Right ventricle myocardium superior (tissue), 1 donor: ENCODE results near the gene YDJC. TPM values are rescaled to one million over a fixed set of nuclear protein-coding genes. Genes with fewer than 3 reads are reported as not detected.
"Not testable (repeated sequence)": the region's sequence is repeated elsewhere in the genome, so short reads cannot be mapped to it uniquely, and the experiment has no call there.

Experiments used
- ATAC-seq: fragments of 200-7000 bp; cut with Tn5 transposase; one replicate; pipeline ENCODE4 v1.9.1; 2020; ENCODE audit warnings: mild to moderate bottlenecking; ENCODE audit not compliant: poor library complexity
- DNase-seq: peaks from one replicate; pipeline ENCODE4 v3.0.0-alpha.2; 2020
- intact Hi-C: fragments of 100-400 bp; cut with DNase I; formaldehyde crosslinking; loops from one replicate; pipeline ENCODE4 v1.11.2; 2022
- total RNA-seq: library from RNA; stranded (reverse); fragmentation: NEBNext Ultra II Directional; extraction: Animal tissue kit (Norgen Biotek cat#: 25700); gene quantifications from one replicate; pipeline ENCODE4 v1.2.1, GENCODE V29; 2021
- donor health status: DM: no; HTN: yes; CAD: no; lungs with severe emphysema.

The YDJC gene
- total RNA-seq, 1 donor from 2014 or later: 4.5 TPM

DNA sequence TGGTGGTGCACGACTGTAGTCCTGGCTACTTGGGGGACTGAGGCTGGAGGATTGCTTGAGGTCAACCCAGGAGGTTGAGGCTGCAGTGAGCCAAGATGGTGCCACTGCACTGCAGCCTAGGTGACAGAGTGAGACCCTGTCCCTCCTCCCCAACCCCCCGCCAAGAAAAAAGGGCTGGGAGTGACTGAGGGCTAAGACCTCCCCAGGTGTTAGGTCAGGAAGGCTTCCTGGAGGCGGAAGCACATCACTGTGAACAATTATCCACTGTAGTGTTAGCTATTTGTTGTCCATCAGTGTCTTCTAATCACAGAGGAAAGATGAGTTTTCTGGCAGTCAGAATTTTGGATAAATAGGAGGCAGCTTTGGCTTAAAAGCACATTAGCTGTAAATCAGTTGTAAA is 8.8 kb downstream of the YDJC start:
- intact Hi-C loops: no loop called here
- DNase-seq (no peak), ATAC-seq (no peak)

DNA sequence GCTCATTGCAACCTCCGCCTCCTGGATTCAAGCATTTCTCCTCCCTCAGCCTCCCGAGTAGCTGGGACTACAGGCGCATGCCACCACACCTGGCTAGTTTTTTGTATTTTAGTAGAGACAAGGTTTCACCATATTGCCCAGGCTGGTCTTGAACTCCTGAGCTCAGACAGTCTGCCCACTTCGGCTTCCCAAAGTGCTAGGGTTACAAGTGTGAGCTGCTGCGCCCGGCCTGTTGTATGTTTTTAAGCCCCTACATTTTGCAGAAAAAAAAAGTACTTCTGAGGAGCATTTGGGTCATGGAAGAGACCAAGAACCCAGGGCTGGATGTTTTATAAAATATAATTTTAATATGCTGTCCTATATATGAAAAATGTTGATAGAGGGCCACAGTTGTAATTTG is 12.5 kb downstream of the YDJC start:
- DNase-seq, intact Hi-C loops, ATAC-seq: not testable (repeated sequence)

GRCh38 chr22:21615731-21616130 is 14.1 kb downstream of the YDJC start:
- intact Hi-C loops: no loop called here
- no peak for ATAC-seq
- no peak for DNase-seq

GRCh38 chr22:21613553-21614233 is 16.1 kb downstream of the YDJC start:
- ATAC-seq (no peak), DNase-seq (no peak)
- intact Hi-C loops: no loop called here

DNA sequence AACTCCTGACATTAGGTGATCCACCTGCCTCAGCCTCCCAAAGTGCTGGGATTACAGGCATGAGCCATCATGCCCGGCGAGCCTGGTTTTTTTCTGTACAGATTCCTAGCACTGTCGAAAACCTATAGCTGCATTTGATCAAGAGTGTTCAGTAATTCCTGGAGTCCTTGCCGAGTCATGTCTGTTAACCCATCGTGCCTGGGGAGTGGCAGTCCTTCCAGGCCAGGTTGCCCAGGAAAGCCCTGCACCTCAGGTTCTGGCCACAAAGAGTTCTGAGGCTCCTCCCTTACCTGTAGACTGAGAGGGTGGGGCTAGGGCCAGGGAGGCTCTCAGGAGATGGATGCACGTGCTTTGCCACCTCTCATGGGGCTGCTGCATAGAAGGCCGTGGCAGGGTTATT is 17.0 kb downstream of the YDJC start:
- intact Hi-C loops: no loop called here
- DNase-seq: no peak
- ATAC-seq: no peak

- intact Hi-C loops: no loop called here
- ATAC-seq (no peak), DNase-seq (no peak)
Measured at GRCh38 chr22:21611210-21611977, 18.4 kb downstream of the YDJC start.

DNA sequence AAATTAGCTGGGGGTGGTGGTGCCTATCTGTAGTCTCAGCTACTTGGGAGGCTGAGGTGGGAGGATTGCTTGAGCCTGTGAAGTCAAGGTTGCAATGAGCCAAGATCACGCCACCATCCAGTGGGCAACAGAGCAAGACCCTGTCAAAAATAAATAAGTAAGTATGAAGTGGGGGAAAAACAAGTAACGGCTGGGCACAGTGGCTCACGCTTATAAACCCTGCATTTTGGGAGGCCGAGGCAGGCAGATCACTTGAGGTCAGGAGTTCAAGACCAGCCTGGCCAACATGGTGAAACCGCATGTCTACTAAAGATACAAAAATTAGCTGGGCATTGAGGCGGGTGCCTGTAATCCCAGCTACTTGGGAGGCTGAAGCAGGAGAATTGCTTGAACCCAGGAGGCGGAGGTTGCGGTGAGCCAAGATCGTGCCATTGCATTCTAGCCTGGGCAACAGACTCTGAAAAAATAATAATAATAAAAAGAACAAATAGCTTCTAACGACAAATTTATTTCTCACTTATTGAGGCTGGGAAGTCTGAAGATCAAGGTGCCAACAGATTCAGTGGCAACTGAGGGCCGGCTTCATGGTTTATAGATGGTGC is 20.2 kb downstream of the YDJC start:
- DNase-seq, ATAC-seq, intact Hi-C loops: not testable (repeated sequence)

DNA sequence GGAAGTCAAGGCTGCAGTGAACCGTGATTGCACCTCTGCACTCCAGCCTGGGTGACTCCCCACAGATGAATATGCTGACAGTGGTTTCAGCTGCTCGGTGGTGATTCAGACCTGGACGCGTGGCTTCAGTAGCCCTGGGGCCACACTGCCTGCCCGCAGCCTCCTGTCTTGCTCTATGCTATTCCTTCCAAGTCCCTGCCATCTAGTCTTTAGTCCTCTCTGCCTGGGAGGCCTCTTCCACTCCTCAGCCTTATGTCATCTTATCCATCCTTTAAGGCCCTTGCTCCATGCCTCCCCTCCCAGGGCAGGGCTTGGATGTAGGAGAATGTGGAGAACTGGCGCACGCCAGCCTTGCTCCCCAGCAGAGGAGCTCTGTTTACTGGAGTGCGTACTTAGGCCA is 23.0 kb downstream of the YDJC start:
- intact Hi-C loops: no loop called here
- DNase-seq (no peak), ATAC-seq (no peak)

DNA sequence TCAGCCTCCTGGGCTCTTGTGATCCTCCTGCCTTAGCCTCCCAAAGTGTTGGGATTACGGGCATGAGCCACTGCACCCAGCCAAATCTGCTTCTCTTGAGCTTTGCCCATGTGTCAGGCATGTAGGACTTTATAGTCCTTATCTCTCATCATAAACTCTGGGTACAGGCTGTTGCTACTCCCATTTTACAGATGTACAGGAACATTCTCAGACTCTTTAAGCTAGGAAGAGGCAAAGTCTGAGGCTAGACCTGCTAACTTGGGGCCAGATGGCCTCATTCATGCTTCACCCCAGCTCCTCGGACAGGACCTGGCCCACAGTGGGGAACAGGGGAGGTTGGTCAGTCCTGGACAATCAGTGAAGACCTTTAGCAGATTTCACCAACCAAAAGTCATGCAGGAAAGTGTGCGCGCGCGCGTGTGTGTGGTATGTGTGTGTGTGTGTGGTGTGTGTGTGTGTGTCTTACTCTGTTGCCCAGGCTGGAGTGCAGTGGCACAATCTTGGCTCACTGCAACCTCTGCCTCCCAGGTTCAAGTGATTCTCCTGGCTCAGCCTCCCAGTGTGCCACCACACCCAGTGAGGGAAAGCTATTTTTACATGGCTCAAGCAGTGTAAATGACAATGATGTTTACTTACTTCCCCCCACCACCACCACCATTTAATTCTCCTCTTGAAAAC is 23.8 kb downstream of the YDJC start:
- ATAC-seq (no peak), DNase-seq (no peak)
- intact Hi-C loops: no loop called here

- no peak for ATAC-seq
- intact Hi-C loops: no loop called here
- DNase-seq: no peak
Measured at GRCh38 chr22:21603973-21604372, 25.8 kb downstream of the YDJC start.

- intact Hi-C loops: no loop called here
- no peak for DNase-seq
- no peak for ATAC-seq
Measured at GRCh38 chr22:21602579-21602978, 27.2 kb downstream of the YDJC start.

- ATAC-seq (no peak), DNase-seq (no peak)
- intact Hi-C loops: no loop called here
Measured at GRCh38 chr22:21599053-21599893, 30.5 kb downstream of the YDJC start.

- ATAC-seq: no peak
- intact Hi-C loops: no loop called here
- no peak for DNase-seq
Measured at GRCh38 chr22:21598302-21598701, 31.5 kb downstream of the YDJC start.

GRCh38 chr22:21596356-21597135 is 33.3 kb downstream of the YDJC start:
- ATAC-seq, DNase-seq, intact Hi-C loops: not testable (repeated sequence)

DNA sequence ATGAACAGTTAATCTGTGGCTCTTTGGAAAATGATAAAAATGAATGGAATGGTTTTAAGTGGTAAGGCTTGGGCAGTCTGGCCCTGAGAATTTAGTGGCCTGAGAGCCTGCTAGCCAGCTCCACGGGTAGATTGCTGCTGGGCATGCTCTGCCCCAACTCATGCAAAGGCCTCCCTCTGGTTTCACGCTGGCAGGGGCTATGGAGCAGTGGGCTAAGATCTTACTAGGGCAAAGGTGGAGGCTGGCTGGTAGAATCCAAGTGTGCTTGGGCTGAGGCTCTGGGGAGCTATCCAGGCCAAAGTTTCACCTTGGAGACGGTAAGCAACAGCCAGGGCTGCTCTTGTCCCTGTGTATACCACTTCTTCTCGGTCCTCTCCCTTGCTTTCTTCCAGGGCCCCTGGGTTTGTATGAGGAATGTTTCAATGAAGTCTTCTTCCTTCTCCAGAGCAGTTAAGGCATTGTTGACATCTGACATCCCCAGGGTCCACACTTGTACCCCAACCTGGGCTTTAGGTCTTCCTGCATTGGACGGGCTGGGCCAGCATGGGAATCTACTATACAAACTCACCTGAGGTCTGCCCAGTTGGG is 34.9 kb downstream of the YDJC start:
- intact Hi-C loops: no loop called here
- peak; percentile 76 for ATAC-seq
- DNase-seq: peak; percentile 49

GRCh38 chr22:21593406-21594232 is 36.2 kb downstream of the YDJC start:
- DNase-seq (peak; percentile 76), ATAC-seq (peak; percentile 73)
- intact Hi-C loops: no loop called here

GRCh38 chr22:21592422-21592821 is 37.4 kb downstream of the YDJC start:
- ATAC-seq: no peak
- intact Hi-C loops: no loop called here

More at GRCh38 chr22:21592422-21592821, 37.4 kb downstream of the YDJC start:
- no peak for DNase-seq
